HG03159 (cell line): ENCODE results near the gene SCMH1.

Source experiments
- ATAC-seq: cut with Tn5 transposase; IDR thresholded peaks from one replicate; pipeline ENCODE4 v1.9.1; 2021; ENCODE audit warnings: mild to moderate bottlenecking, moderate library complexity; ENCODE audit not compliant: unreplicated experiment

SCMH1 gene

DNA sequence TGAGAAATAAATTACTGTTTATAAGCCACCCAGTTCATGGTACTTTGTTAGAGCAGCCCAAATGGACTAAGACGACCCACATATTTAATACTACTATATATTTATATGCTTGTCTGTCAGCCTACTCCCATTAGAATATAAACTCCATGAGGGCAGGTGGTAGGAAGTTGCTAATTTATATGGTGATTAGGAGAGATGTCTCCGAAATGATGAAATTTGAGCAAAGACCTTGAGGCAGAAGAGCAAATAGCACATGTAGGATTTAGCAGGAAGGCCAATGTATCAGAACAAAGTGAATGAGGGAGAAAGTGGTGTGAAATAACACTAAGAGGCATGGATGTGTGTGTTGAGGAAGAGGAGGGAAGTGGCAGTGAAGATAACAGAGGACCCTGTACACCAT, 210.0 kb downstream of the SCMH1 start:
- ATAC-seq: no peak

DNA sequence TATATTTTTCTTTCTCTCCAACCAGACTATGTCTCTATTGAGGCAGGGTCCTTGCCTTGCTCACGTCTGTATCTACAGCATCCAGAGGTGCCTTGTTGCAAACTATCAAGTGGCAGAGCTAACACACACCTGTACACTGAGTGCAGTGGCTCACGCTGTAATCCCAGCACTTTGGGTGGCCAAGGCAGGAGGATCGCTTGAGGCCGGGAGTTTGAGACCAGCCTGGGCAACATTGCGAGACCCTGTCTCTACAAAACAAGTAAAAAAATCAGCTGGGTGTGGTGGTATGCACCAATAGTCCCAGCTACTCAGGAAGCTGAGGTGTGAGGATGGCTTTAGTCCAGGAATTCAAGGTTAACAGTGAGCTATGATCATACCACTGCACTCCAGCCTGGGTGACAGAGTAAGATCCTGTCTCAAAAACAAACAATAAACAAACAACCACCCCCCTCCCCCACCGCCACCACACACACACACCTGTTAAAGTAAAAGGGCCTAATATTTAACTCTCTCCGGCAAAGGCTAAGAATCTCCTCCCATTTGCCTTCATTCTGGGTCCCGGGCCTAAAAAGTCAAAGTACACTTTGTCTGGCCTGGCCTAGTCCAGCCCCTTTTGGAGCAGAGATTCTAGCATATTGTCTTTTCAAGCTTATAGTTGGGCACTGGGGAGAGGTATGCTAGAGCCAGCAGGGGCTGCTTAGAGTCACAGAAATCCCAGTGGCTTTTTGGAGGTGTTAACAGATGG, 211.1 kb downstream of the SCMH1 start:
- no peak for ATAC-seq

DNA sequence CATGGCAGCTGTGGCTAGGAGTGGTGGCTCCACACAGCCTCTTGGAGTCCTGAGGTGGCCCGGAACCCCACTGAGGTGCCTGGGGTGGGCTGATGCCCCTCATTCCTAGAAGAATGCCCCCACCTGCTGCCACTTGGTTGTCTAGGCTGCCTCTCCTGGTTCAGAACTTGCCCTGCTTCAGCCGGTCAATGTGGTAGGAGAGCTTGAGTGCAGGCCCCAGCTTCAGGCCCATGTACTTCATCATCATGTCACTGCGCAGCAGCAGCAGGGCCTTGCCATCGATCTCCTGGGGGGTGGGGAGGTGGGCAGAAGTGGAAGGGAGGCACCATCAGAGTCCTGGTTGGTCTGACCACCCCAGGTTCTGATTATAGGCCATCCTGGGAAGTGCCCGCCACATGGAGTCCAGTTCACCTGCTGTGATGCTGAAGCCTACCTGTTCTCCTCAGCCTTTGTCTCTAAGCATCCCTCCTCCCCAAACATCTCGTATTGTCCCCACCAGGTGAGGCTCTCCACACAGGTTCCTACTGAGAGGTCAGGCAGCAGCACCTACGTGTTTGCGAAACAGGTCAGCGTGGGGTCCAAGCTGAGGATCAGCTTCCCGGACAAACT, 214.0 kb downstream of the SCMH1 start:
- ATAC-seq: no peak

- ATAC-seq: no peak
Measured at GRCh38 chr1:41025979-41026819, 215.9 kb downstream of the SCMH1 start.

DNA sequence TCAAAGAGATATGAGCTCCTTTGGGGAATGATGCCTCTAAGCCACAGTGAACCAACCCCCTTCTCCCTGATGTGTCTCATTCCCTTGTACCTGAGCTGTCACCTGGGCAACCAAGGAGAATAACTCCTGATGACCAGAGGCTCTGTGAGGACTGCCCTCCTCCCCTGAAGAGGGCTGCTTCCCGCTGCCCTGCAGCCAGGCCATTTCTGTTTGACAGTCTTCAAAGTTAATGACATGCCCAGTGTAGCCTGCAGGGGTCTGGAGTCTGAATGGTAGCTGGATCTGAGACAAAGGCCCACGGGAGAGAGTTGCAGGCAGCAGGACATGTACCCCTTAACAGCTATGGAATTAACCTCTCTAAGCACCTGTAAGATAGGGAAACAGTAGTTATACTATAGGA, 217.2 kb downstream of the SCMH1 start:
- ATAC-seq: no peak

GRCh38 chr1:41023279-41023990, 218.7 kb downstream of the SCMH1 start:
- no peak for ATAC-seq

GRCh38 chr1:41022424-41022823, 219.7 kb downstream of the SCMH1 start:
- ATAC-seq: no peak

- ATAC-seq: no peak
Measured at GRCh38 chr1:41021526-41022308, 220.4 kb downstream of the SCMH1 start, which contains the start of gene SLFNL1. Gene SLFNL1 (minus strand): TSS chr1:41021725. CDS start chr1:41020660, 1,065 bp downstream.

DNA sequence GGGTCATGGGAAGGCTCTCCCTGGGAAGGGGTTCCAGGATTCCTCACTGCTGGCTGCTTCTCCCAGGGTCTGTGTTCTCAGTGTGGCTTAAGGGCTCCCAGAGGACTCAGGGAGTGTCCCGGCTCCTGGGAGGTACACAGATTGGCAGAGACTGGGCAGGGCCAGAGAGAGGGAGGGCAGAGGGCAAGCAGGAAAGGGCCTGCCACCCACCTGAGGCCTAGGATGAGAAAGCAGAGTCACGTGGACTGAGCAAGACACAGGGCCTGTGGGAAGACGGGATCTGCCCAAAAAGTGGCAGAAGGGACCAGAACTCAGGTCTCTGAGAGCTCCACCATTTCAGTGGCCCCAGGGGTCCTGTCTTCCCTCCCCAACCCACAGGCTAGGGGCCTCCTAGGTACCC, 221.5 kb downstream of the SCMH1 start:
- ATAC-seq: no peak

DNA sequence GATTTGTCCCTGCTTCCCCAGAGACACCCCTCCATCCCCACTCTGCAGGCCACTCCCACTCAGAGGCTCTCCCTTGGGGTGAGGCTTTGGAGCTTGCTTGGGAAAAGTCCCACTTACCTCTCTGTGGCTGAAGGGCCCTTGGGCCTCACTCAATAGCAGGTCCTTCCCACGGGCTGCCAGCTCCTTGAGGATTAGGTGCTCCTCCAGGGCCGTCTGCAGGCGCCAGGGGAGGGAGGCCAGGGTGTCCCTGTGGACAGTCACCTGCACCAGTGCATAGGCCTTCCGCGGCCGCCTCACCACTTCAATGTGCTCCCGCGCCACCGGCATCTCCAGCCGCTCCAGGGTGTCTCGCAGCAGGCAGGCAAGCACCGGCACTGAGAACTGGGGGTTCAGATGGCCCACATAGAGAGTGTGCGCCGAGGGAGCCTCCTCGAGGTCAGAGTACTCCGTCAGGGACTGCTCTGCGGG, 222.0 kb downstream of the SCMH1 start:
- ATAC-seq: no peak

- no peak for ATAC-seq
Measured at GRCh38 chr1:41019353-41019745, 222.8 kb downstream of the SCMH1 start.

DNA sequence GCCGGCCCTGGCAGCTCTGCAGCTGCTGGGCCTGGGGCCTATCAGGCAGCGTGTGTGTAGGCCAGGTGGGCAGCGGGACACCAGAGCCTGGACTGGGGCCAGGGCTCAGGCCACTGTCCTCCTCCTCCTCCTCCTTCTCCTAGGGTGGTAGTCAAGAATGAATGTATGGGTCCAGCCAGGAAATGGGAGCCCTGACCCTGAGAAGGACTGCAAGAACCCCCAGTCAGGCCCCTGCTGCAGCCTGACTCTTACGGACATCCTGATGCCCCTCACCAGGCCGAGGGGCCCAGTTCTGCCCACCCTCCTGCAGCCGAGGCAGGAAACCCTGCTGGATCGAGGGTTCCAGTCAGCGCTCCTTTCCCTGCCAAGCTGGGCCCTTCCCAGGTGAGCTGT, 224.1 kb downstream of the SCMH1 start:
- no peak for ATAC-seq

DNA sequence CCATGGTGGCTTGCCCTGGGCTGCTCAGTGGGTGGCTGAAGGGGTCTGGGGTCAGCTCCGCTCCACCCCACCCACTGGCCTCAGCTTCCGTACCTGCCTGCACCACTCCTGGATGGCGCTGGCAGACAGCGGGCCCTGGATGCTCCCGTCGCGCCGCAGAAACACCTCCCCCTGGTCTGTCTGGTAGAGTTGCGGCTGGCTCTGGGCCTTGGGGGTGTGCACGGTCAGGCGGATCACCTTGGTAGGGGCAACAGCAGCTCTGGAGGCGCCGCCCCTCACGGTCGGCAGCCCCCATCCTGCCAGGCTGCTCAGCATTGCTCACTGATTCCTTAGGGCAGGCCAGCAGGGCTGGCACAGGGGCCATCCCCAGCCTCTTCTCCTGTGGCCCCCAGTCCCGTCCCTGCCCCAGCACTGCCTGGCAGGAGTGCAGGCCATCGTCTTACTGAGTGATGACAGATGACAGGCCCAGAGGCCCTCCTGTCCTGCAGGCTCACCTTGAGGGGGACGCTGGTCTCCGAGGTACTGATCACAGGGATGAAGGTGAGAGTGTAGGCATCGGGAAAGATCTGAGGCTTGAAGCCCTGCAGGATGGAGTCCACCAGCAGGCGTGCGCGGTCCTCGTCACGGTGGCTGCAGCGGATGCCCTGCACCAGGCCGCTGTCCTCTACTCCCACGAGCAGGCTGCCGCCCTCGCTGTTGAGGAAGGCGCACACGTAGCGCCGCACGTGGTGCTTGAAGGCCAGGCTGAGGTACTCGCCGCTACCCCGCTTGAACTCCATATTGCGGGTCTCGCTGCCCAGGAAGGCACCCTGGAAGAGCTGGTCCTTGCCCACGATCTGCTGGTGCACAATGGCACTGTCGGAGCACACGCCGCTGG, 224.7 kb downstream of the SCMH1 start:
- ATAC-seq: no peak

DNA sequence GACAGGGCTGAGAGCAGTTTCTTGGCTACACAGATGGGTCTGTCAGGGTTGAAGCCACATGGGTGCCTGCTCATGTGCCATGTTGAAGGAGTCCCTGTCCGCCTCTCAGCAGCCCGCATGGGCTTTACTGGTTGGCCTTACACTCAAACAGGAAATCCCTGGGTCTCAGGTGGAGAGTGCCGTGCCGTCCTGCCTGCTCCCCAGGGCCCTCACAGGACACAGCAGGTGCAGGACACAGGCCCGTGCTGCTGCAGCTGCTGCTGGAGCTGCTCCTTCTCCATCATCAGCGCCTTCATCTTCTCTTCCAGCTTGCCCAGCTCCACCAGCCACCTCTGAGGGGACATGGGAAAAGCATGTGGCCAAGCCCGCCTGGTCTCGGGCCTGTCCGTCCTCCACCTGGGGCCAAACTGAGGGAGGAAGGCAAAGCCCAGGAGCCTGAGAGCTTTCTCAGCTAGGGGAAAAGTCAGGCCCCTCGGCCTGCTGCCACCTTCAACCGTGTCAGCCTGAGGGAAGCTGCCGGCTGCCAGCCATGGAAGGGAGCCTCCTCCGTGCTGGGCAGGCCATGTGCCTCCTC, 226.1 kb downstream of the SCMH1 start:
- ATAC-seq: no peak

- no peak for ATAC-seq
Measured at GRCh38 chr1:41015281-41015896, 226.7 kb downstream of the SCMH1 start.

- ATAC-seq: no peak
Measured at GRCh38 chr1:41014871-41015270, 227.2 kb downstream of the SCMH1 start.

GRCh38 chr1:41013796-41014195, 228.3 kb downstream of the SCMH1 start:
- no peak for ATAC-seq

DNA sequence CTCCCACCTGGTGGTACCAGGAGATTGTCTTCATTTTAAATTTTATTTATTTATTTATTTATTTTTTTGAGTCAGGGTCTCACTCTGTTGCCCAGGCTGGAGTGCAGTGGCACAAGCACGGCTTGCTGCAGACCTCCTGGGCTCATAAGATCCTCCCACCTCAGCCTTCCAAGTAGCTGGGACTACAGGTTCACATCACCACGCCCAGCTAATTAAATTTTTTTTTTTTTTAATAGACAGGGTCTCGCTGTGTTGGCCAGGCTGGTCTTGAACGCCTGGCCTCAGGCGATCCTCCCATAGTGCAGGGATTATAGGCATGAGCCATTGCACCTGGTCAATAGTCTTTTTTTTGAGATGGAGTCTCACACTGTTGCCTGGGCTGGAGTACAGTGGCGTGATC, 229.1 kb downstream of the SCMH1 start:
- ATAC-seq: no peak
